ENCODE results near the gene HS6ST1.
"Not testable (repeated sequence)": the region's sequence is repeated elsewhere in the genome, so short reads cannot be mapped to it uniquely, and the experiment has no call there.

HS6ST1 gene

GRCh38 chr2:128322715-128323554, 4.3 kb upstream of the HS6ST1 start:
- TF ChIP-seq CTCF (conservative IDR thresholded peaks at IDR 0.05; ENCODE audit: control insufficient read depth, insufficient read depth, low read depth, low read length): no peak
- H3K4me3 ChIP-seq (ENCODE audit: control insufficient read depth, low read depth, low read length): peak overlapping the region; percentile 51
- no peak for DNase-seq (ENCODE audit: low read depth)

DNA sequence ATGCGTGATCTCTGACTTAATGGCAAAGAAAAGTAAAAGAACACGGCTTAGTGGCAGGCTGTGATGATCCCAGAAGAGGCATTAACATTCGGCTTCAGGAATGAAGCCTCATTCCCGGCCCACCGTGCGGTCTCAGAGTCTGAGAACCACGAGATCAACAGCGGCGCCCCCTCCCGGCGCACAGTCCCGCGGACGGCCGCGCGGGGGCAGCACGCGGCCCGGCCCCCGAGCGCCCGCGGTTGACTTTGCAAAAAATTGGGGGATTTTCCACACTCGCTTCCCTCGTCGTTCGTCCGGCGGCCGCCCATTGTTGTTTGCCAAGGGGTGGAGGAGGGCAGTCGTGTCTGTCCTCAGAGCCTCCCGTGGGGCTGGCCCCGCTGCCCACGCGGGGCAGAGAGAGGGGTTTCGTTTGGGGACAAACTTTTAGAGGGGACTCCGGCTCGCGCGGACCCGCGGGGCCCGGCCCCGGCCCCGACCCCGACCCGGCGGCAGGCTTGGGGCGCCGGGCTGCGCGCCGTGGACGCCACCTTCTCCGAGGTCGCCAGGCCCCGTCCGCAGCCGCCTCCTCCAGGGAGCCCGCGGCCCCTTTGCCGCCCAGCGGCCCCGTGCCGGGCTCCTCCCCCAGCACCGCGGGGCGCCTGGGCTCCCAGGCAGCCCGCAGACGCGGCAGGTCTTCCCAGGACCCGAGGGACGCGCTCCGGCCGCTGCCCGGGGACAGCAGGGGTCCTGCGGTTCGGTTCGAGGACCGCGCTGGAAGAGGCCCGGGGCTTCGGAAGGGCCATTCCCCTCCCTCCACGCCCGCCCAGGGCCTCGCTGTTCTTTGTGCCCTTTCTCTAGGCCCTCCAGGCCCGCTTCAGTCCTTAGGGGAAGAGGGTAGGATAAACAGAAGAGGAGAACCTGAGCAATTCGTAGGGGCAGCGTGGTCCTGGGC, 3.4 kb upstream of the HS6ST1 start:
- peak; percentile 74 for DNase-seq (ENCODE audit: low read depth)
- peak overlapping the region; percentile 51 for H3K4me3 ChIP-seq (ENCODE audit: control insufficient read depth, low read depth, low read length)
- TF ChIP-seq CTCF (conservative IDR thresholded peaks at IDR 0.05; ENCODE audit: control insufficient read depth, insufficient read depth, low read depth, low read length): peak; percentile 9

DNA sequence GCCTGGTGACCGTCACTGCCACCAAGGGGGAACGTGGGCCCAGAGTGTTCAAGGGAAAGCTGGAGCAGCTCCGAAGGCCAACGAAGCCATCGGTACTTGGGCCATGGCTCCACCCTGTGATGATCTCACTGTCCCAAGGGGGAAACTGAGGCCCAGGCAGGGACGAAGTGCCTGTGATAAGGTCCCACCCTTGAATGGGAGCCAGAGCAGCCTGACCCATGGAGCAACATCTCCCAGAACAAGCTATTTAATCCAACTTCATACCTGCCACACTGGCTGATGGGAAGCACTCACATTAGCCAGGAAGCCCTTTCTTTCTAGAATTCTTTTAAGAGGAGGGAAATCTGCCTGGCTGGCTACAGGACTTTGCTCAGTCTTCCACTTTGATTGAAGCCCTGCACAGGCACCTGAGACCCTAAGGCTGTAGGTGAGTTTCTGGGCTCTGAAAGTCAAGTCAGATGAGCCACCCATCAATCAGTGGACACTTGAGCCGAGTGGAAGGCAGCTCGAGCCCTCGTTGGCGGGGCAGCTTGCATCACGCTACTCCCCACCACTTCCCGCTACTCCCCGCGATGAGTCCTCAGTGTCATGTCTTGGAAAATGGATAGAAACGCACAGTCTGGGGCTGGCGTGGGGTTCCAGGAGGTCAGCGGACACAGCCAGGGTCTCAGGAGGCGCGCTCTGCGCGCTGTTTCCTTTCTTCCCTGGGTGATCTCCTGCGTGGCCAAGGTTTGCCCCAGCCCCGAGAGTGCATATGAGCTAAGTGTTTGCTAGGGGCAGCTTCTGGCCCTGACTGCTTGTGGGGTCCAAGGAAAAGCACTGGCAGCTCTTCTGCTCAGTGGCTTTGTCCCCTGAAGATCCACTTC, 2.5 kb upstream of the HS6ST1 start:
- DNase-seq (ENCODE audit: low read depth): no peak
- H3K4me3 ChIP-seq (ENCODE audit: control insufficient read depth, low read depth, low read length): no peak overlapping the region
- no peak for TF ChIP-seq CTCF (conservative IDR thresholded peaks at IDR 0.05; ENCODE audit: control insufficient read depth, insufficient read depth, low read depth, low read length)

- no peak for TF ChIP-seq CTCF (conservative IDR thresholded peaks at IDR 0.05; ENCODE audit: control insufficient read depth, insufficient read depth, low read depth, low read length)
- DNase-seq (ENCODE audit: low read depth): no peak
- no peak overlapping the region for H3K4me3 ChIP-seq (ENCODE audit: control insufficient read depth, low read depth, low read length)
Measured at GRCh38 chr2:128320192-128320905, 1.7 kb upstream of the HS6ST1 start.

- H3K4me3 ChIP-seq (ENCODE audit: control insufficient read depth, low read depth, low read length): no peak overlapping the region
- DNase-seq (ENCODE audit: low read depth): no peak
- TF ChIP-seq CTCF (conservative IDR thresholded peaks at IDR 0.05; ENCODE audit: control insufficient read depth, insufficient read depth, low read depth, low read length): no peak
Measured at GRCh38 chr2:128319631-128320191, 1.0 kb upstream of the HS6ST1 start.

DNA sequence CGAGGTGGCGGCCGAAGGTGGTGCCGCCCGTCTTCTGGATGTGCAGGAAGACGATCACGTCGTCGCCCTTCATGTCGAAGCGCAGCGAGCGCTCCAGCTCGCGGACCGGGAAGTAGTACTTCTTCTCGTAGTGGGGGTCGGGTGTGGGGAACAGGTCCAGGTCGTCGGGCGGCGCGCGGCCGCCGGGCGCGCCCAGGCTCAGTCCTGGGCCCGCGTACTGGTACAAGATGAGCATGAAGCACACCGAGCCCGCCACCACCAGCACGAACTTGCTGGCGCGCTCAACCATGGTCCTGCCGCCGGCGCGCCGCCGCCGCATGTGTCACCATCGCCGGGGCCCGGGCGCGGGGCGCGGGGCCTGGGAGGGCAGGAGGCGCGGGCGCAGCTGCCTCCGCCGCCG, 423 bp downstream of the HS6ST1 start:
- H3K4me3 ChIP-seq (ENCODE audit: control insufficient read depth, low read depth, low read length): peak overlapping the region; percentile 35
- DNase-seq (ENCODE audit: low read depth): not testable (repeated sequence)

- not testable (repeated sequence) for DNase-seq (ENCODE audit: low read depth)
- peak overlapping the region; percentile 77 for H3K4me3 ChIP-seq (ENCODE audit: control insufficient read depth, low read depth, low read length)
Measured at GRCh38 chr2:128317899-128318225, 806 bp downstream of the HS6ST1 start.
